Activated CD4-positive, alpha-beta memory T cell treated with anti-CD3 and anti-CD28 coated beads for 36 hours (primary cell): ENCODE data around the gene TRAF4. TPM values are rescaled to one million over a fixed set of nuclear protein-coding genes. Genes with fewer than 3 reads are reported as not detected.

Experiments
- CTCF ChIA-PET: fragments of 350-600 bp; sonication (Branson Sonifier 250); formaldehyde crosslinking; loops from one replicate; lab custom pipeline; 2021; ENCODE audit warnings: antibody characterized with exemption, inconsistent platforms; lab: Charles Lee
- POLR2A ChIA-PET: fragments of 350-600 bp; sonication (Branson Sonifier 250); formaldehyde crosslinking; loops from one replicate; lab custom pipeline; 2021; ENCODE audit warnings: antibody characterized with exemption; lab: Charles Lee
- DNase-seq: peaks from one replicate; pipeline ENCODE4 v3.0.0-alpha.2; 2020
- H3K27ac Mint-ChIP-seq: one replicate; pipeline ENCODE4 v1.8.0; 2021; ENCODE audit warnings: mixed read lengths
- H3K27me3 Mint-ChIP-seq: one replicate; pipeline ENCODE4 v1.8.0; 2021; ENCODE audit warnings: mixed read lengths
- H3K36me3 Mint-ChIP-seq: one replicate; pipeline ENCODE4 v1.8.0; 2021; ENCODE audit warnings: mixed read lengths
- H3K4me1 Mint-ChIP-seq: one replicate; pipeline ENCODE4 v1.8.0; 2021; ENCODE audit warnings: low read depth, mixed read lengths
- H3K4me3 Mint-ChIP-seq: one replicate; pipeline ENCODE4 v1.8.0; 2021; ENCODE audit warnings: mild to moderate bottlenecking, mixed read lengths
- H3K9me3 Mint-ChIP-seq: one replicate; pipeline ENCODE4 v1.8.0; 2021; ENCODE audit warnings: mixed read lengths
- intact Hi-C: fragments of 100-400 bp; cut with micrococcal nuclease; formaldehyde crosslinking; loops from one replicate; pipeline ENCODE4 v1.15.1; 2023
- total RNA-seq, 2 experiments: library from RNA; stranded (reverse); gene quantifications; one replicate each; pipeline ENCODE4 v1.2.3, GENCODE V29; 2021

Gene TRAF4
- total RNA-seq, 2 experiments from 2014 or later, result 83.0 to 83.9 TPM

DNA sequence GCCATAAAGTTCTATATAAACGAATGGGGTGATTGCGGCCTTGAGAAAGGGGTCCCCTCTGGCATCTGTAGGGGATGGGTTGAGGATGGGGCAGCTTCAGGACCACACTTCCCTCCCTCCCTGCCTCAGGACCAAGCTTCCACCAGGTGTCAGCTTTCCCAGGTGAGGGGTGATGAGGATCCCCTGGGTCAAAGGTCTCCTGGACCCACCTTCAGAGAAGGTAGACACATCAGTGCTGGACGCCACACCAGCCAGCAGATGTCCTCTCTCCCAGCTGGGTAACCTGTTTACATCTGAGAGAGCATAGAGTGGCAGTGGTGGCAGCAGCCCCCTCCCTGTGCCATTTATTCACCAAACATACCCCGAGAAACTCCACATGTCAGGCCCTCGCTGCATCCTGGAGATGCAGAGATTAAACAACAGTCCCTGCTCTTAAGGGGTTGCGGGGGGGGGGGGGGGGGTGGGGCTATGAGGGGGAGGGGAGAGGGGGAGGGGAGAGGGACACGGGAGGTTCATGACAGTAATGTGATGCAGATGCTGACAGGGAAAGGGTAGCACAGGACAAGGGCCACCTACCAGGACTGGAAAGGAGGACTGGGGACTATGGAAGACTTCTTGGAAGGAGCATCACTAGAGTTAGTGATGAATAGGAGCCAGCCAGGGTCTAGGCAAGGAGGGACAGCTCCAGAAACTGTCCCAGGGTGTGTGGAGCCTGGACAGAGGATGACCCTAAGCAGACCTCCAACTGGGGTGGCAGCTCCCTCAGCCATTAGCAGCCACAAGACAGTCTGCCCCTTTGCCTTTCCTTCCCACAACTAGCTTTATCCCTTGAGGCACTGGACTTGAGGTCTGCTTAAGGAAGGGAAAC is 37.1 kb upstream of the TRAF4 start:
- POLR2A ChIA-PET, result no interaction called here
- Mint-ChIP-seq H3K27me3 (no peaks in the 10 kb centered on the region), H3K4me3 (no peak overlapping the region), H3K4me1 (peaks cover 11% of the 10 kb centered on the region), H3K36me3 (peaks cover 12% of the 10 kb centered on the region), H3K27ac (no peak overlapping the region), H3K9me3 (no peaks in the 10 kb centered on the region)
- CTCF ChIA-PET, result interaction anchor here (1.0 to 1.6 kb wide), 2 partner anchors 41 to 60 kb away, joined by 3 to 4 read pairs; no protein-coding TSS in a partner anchor
- no peak for DNase-seq
- intact Hi-C loops, result no loop called here

DNA sequence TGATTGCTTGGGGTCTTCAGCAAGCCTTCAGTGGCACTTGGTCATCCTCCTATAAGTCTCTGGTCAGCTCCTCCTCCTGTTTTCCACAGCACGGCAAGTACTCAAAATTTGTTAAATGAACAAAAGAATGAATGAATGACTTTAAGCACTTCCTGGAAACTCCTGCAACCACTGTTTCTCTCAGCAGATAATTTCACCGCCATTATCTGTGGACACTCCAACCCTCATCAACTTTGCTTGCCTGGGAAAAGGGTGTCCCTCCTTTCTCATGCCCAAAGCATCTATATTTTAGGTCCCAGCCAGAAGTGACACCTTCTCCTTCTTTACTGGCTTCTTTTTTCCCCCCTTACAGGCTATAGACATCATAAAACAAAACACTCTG is 36.5 kb upstream of the TRAF4 start:
- Mint-ChIP-seq H3K4me3 (no peak overlapping the region), H3K27me3 (no peaks in the 10 kb centered on the region), H3K36me3 (peaks cover 8% of the 10 kb centered on the region), H3K4me1 (peaks cover 17% of the 10 kb centered on the region), H3K27ac (no peak overlapping the region), H3K9me3 (no peaks in the 10 kb centered on the region)
- DNase-seq, result no peak
- intact Hi-C loops, result no loop called here
- POLR2A ChIA-PET, result no interaction called here
- CTCF ChIA-PET, result interaction anchor here (1.0 kb wide), 1 partner anchor 41 kb away, joined by 4 read pairs; no protein-coding TSS in a partner anchor

DNA sequence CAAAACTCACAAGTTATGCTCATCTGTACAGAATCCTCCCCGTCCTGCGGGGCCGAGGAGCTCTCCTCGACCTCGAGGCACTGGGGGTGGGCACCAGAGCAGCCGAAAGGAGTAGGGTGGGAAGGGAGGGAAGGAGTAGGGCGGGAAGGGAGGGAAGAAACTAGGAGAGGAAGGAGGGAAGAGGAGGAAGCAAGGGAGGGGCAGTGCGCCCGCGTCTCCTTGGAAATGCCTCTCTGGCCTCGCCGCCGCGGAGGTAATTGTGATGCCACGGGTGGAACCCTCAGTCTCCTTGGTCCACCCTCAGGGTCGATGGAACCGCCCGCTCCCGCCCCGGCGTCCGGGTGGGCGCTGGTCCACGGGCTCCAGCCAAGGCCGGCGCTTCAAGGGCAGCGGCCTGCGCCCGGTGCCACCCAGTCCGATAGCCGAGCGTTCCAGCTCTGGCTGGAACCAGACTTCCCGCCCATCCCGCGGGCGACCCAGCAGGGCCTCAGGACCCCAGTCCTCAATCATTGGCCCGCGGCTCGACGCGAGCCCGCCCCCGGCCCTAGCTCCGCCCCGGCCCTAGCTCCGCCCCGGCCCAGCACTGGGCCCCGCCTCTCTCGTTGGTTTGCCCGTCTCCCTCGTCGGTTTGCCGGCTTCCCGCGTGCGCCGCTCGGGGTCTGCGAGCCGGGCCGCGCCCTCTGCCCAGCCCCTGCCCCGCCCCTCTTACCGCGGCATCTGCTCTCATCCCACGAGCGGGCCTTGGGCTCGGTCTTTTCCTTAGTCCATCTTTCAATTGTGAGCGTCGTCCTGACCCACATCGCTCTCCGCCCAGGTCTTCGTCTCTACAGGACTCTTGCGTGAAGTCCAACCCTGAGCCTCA is 32.7 kb upstream of the TRAF4 start:
- Mint-ChIP-seq H3K27me3 (peaks cover 12% of the 10 kb centered on the region), H3K4me3 (peak overlapping the region; percentile 73)
- POLR2A ChIA-PET, result interaction anchor here (0.6 to 2.6 kb wide), 12 partner anchors 9 to 241 kb away, joined by 3 to 35 read pairs (median 6); partner anchors contain the start of genes BLTP2, RPL23A, SDF2 and SUPT6H

DNA sequence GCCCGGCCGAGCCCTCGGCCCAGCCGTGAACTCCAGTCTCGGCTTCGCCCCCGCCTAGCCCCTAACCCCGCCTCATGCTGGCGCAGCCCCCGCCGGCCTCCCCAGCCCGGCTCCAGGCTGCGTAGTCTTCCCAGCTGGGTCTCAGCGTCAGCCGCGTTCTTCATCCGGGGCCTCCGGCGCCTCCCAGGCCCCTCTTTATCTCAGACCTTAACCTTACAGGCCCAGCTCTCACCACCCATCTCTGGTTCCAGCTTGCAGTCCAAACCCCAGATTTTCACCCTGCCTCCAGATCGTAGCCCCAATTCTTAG is 32.1 kb upstream of the TRAF4 start, which contains the start of gene PROCA1:
Gene PROCA1 (minus strand): TSS at position 166 of the 309 bp plus-strand sequence. CDS start 228 bp downstream, outside the sequence.
- Mint-ChIP-seq H3K27me3 (peaks cover 16% of the 10 kb centered on the region), H3K4me1 (peaks cover 23% of the 10 kb centered on the region), H3K36me3 (no peaks in the 10 kb centered on the region), H3K9me3 (no peaks in the 10 kb centered on the region), H3K4me3 (peak within 1 kb of the TSS; percentile 73), H3K27ac (peak within 1 kb of the TSS; percentile 80)
- intact Hi-C loops, result loop anchor here (1.0 to 2.0 kb wide), 4 partner anchors 8 to 113 kb away; partner anchors contain the start of genes BLTP2, RPL23A, SPAG5 and SUPT6H
- ChIA-PET CTCF (interaction anchor here (0.7 to 4.0 kb wide), 8 partner anchors 9 to 242 kb away, joined by 3 to 23 read pairs (median 6); partner anchors contain the start of genes BLTP2, RPL23A and TLCD1), POLR2A (interaction anchor here (1.0 to 2.6 kb wide), 9 partner anchors 8 to 241 kb away, joined by 3 to 35 read pairs (median 10); partner anchors contain the start of genes BLTP2, RPL23A, SDF2 and SUPT6H)
- DNase-seq, result no peak

More for the DNA sequence above, 32.7 kb upstream of the TRAF4 start:
- peak; percentile 94 for DNase-seq
- intact Hi-C loops, result loop anchor here (1.0 to 2.0 kb wide), 4 partner anchors 8 to 112 kb away; partner anchors contain the start of genes BLTP2, RPL23A, SPAG5 and SUPT6H
- Mint-ChIP-seq H3K27ac (peak overlapping the region; percentile 80), H3K4me1 (peaks cover 23% of the 10 kb centered on the region), H3K9me3 (no peaks in the 10 kb centered on the region), H3K36me3 (no peaks in the 10 kb centered on the region)
- CTCF ChIA-PET, result interaction anchor here (0.5 to 4.0 kb wide), 8 partner anchors 10 to 406 kb away, joined by 3 to 23 read pairs (median 6); partner anchors contain the start of genes BLTP2, RPL23A and TLCD1

- peak; percentile 83 for DNase-seq
- no peaks in the 10 kb centered on the region for H3K36me3 Mint-ChIP-seq
- peaks cover 23% of the 10 kb centered on the region for H3K4me1 Mint-ChIP-seq
- intact Hi-C loops, result no loop called here
- no peaks in the 10 kb centered on the region for H3K9me3 Mint-ChIP-seq
- peak overlapping the region; percentile 73 for H3K4me3 Mint-ChIP-seq
- ChIA-PET POLR2A (interaction anchor here (1.5 to 2.6 kb wide), 8 partner anchors 7 to 240 kb away, joined by 4 to 35 read pairs (median 12); partner anchors contain the start of genes BLTP2, RPL23A, SDF2 and SUPT6H), CTCF (interaction anchor here (0.7 to 4.0 kb wide), 7 partner anchors 9 to 241 kb away, joined by 3 to 23 read pairs (median 7); partner anchors contain the start of genes BLTP2, RPL23A and TLCD1)
- H3K27me3 Mint-ChIP-seq, result peaks cover 16% of the 10 kb centered on the region
- H3K27ac Mint-ChIP-seq, result peak overlapping the region; percentile 80
These were observed 31.6 kb upstream of the TRAF4 start for GRCh38 chr17:28712032-28712704.

DNA sequence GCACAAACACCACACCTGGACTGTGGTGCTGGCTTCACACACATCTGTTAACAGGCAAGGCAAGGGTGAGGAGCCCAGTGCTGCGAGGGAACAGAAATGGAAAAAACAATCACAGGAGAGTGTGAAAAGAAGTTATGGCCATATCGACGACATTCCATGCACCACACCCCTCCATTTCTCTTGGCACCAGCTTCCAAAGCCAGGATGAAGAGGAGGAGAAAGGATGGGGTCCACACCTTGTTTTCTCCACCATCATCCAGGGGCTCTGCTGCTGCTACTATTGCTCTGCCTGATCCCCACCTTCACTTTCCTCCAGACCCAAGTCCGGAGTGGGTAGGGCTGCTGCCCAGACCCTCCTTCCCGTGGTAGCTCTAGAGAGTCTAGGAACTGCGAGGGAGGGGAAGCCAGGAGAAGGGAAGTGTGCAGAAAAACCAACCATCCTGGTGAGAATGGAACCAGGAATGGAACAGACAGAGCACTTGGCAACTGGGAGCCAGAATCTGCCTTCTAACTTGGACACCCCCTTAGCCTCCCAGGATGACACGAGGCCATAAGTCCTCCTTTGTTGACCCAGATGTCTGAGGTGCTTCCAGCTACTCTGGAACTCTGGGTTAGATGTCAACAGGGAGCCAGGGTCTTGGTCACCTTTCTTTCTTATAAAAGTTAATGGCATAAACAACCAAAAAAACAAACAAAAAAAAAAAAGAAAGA is 31.0 kb upstream of the TRAF4 start:
- Mint-ChIP-seq H3K4me3 (peak overlapping the region; percentile 73), H3K36me3 (no peaks in the 10 kb centered on the region), H3K4me1 (peaks cover 23% of the 10 kb centered on the region), H3K9me3 (no peaks in the 10 kb centered on the region), H3K27me3 (peaks cover 16% of the 10 kb centered on the region), H3K27ac (peak overlapping the region; percentile 4)
- DNase-seq, result no peak
- ChIA-PET POLR2A (interaction anchor here (0.6 to 2.6 kb wide), 4 partner anchors 7 to 195 kb away, joined by 3 to 35 read pairs (median 14); partner anchors contain the start of genes RPL23A, SDF2 and SUPT6H), CTCF (interaction anchor here (1.0 to 4.0 kb wide), 4 partner anchors 14 to 241 kb away, joined by 3 to 23 read pairs (median 8); partner anchors contain the start of gene TLCD1)
- intact Hi-C loops, result no loop called here

DNA sequence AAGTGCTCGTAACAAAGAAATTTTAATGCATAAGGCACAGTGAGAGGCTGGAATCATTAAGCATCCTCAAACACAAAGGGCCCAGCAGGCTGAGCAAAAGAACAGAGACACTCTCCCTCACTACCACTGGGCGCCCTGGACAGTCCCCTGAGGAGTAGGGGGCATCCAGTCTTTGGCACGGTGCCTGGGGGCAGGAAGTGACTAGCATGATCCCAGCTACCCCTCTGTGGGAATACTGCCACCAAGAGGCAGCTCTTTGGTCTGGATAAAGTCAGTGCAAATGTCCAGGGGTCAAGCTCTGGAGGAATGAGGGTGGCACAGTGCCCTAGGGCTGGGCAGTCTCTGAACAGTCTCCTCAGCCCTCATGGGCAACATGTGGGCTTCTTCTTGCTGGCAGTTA is 29.5 kb upstream of the TRAF4 start:
- no peaks in the 10 kb centered on the region for H3K9me3 Mint-ChIP-seq
- no peak overlapping the region for H3K4me3 Mint-ChIP-seq
- no peak overlapping the region for H3K27ac Mint-ChIP-seq
- DNase-seq, result no peak
- intact Hi-C loops, result no loop called here
- H3K27me3 Mint-ChIP-seq, result peaks cover 16% of the 10 kb centered on the region
- ChIA-PET CTCF (no interaction called here), POLR2A (interaction anchor here (1.4 kb wide), 1 partner anchor 69 kb away, joined by 3 read pairs; the partner anchor contains the start of gene BLTP2)
- peaks cover 34% of the 10 kb centered on the region for H3K4me1 Mint-ChIP-seq
- peaks cover under 1% of the 10 kb centered on the region for H3K36me3 Mint-ChIP-seq

- ChIA-PET POLR2A (interaction anchor here (1.4 to 1.5 kb wide), 2 partner anchors 54 to 70 kb away, joined by 3 to 5 read pairs; partner anchors contain the start of genes BLTP2, SDF2 and SUPT6H), CTCF (no interaction called here)
- DNase-seq, result no peak
- intact Hi-C loops, result no loop called here
- H3K36me3 Mint-ChIP-seq, result peaks cover 7% of the 10 kb centered on the region
- H3K4me3 Mint-ChIP-seq, result no peak overlapping the region
- no peaks in the 10 kb centered on the region for H3K9me3 Mint-ChIP-seq
- H3K27me3 Mint-ChIP-seq, result peaks cover 16% of the 10 kb centered on the region
- H3K27ac Mint-ChIP-seq, result no peak overlapping the region
- H3K4me1 Mint-ChIP-seq, result peaks cover 33% of the 10 kb centered on the region
These were observed 28.6 kb upstream of the TRAF4 start for GRCh38 chr17:28715217-28715616.

DNA sequence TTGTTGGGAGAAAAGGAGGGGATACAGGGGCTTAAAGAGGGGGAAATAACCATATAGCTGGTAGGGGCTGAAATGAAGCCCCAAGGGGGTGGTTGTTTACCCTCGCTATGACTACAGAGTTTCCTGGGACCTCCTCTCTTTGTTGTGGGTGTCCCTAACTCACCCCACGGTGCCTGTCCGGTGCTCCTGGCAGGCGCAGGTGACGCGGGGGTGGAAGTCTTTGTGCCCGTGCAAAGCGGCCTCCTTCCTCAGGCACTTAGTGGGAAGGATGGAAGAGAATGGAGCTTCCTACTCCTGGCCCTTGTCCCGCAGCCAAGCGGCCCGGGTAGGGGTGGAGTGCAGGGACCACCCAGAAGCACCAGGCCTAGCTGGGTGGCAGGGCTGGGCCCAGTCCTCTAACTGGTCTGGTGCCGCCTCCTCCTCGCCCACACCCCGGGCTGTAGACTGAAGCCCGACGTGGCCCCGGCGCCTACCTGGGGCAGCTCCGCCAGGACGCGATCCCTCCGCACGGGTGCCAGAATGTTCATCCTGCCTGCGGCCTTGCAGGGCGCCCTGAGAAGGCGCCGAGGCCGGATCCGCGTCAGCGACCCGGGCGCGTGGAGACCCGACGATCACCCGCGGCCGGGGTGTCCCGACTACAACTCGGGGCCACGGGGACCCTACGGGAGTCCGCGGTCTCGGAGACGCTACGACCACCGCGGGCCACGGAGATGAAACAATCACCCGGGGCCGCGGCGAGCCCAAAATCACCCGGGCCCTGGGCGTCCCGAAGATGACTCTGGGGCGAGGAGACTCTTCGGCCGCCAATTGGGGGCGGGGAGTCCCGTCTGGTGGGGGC is 26.9 kb upstream of the TRAF4 start:
- intact Hi-C loops, result no loop called here
- CTCF ChIA-PET, result interaction anchor here (1.0 kb wide), 1 partner anchor 9 kb away, joined by 4 read pairs; the partner anchor contains the start of gene TLCD1
- Mint-ChIP-seq H3K9me3 (no peaks in the 10 kb centered on the region), H3K27ac (no peak overlapping the region), H3K36me3 (peaks cover 24% of the 10 kb centered on the region), H3K27me3 (peaks cover 16% of the 10 kb centered on the region), H3K4me3 (no peak overlapping the region), H3K4me1 (peaks cover 30% of the 10 kb centered on the region)
- no peak for DNase-seq
- POLR2A ChIA-PET, result no interaction called here
